ENCODE measurements around the gene ZNF793. TPM values are rescaled to one million over a fixed set of nuclear protein-coding genes. Genes with fewer than 3 reads are reported as not detected.

Gene ZNF793
- total RNA-seq, 4 donors from 2014 or later = 4.7 to 5.9 (median 5.1) TPM

- no peaks in the 10 kb centered on the region for H3K4me1 ChIP-seq
- H3K27me3 ChIP-seq = no peaks in the 10 kb centered on the region
- H3K36me3 ChIP-seq = no peaks in the 10 kb centered on the region
- 94 to 97% methylated on average over 7 of the region's 7 CpGs for WGBS, 2 donors
- DNase-seq (ENCODE audit: low spot score in 2 of 2) = no peak
- no peak overlapping the region for H3K4me3 ChIP-seq
- H3K27ac ChIP-seq = no peak overlapping the region
- TF ChIP-seq POLR2A (IDR thresholded peaks at IDR 0.05) (no peak), EP300 (IDR thresholded peaks at IDR 0.05) (no peak)
- TF ChIP-seq, protein P1, sequence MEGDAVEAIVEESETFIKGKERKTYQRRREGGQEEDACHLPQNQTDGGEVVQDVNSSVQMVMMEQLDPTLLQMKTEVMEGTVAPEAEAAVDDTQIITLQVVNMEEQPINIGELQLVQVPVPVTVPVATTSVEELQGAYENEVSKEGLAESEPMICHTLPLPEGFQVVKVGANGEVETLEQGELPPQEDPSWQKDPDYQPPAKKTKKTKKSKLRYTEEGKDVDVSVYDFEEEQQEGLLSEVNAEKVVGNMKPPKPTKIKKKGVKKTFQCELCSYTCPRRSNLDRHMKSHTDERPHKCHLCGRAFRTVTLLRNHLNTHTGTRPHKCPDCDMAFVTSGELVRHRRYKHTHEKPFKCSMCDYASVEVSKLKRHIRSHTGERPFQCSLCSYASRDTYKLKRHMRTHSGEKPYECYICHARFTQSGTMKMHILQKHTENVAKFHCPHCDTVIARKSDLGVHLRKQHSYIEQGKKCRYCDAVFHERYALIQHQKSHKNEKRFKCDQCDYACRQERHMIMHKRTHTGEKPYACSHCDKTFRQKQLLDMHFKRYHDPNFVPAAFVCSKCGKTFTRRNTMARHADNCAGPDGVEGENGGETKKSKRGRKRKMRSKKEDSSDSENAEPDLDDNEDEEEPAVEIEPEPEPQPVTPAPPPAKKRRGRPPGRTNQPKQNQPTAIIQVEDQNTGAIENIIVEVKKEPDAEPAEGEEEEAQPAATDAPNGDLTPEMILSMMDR (IDR thresholded peaks at IDR 0.05) = no peak
- peaks cover 0 to 100% (median 23%) of the 10 kb centered on the region in 4 donors for H3K9me3 ChIP-seq
Observed at GRCh38 chr19:37564624-37565369, 58.1 kb downstream of the ZNF793 start.

- peaks cover 0 to 100% (median 24%) of the 10 kb centered on the region in 4 donors for H3K9me3 ChIP-seq
- no peaks in the 10 kb centered on the region for H3K36me3 ChIP-seq
- H3K4me3 ChIP-seq = no peak overlapping the region
- DNase-seq (ENCODE audit: low spot score in 2 of 2) = no peak
- H3K27me3 ChIP-seq = no peaks in the 10 kb centered on the region
- TF ChIP-seq POLR2A (IDR thresholded peaks at IDR 0.05) (no peak), EP300 (IDR thresholded peaks at IDR 0.05) (no peak)
- TF ChIP-seq, protein P1 (IDR thresholded peaks at IDR 0.05) = no peak
- no peak overlapping the region for H3K27ac ChIP-seq
- H3K4me1 ChIP-seq = no peaks in the 10 kb centered on the region
Observed at GRCh38 chr19:37565370-37565669, 58.6 kb downstream of the ZNF793 start.

DNA sequence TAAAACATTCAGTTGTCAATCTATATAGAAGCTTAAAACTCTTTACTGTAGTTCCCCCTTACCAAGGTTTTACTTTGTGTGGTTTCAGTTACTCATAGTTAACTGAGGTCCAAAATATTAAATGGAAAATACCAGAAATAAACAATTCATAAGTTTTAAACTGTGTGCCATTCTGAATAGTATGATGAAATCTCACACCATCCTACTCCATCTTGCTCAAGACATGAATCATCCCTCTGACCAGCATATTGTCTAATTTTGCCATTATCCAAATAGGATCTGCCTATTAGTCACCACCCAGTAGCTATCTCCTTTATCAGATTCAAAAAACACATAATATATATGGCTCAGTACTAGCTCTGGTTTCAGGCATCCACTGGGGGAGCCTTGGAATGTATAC lies 65.5 kb downstream of the ZNF793 start:
- no peak overlapping the region for H3K4me3 ChIP-seq
- H3K27me3 ChIP-seq = no peaks in the 10 kb centered on the region
- no peaks in the 10 kb centered on the region for H3K4me1 ChIP-seq
- H3K27ac ChIP-seq = no peak overlapping the region
- TF ChIP-seq POLR2A (IDR thresholded peaks at IDR 0.05) (no peak), EP300 (IDR thresholded peaks at IDR 0.05) (no peak)
- TF ChIP-seq, protein P1 (IDR thresholded peaks at IDR 0.05) = no peak
- peaks cover 0 to 11% (median 7%) of the 10 kb centered on the region in 3 donors for H3K36me3 ChIP-seq
- DNase-seq (ENCODE audit: low spot score in 2 of 2) = no peak
- H3K9me3 ChIP-seq = peaks cover 0 to 48% (median 3%) of the 10 kb centered on the region in 4 donors

DNA sequence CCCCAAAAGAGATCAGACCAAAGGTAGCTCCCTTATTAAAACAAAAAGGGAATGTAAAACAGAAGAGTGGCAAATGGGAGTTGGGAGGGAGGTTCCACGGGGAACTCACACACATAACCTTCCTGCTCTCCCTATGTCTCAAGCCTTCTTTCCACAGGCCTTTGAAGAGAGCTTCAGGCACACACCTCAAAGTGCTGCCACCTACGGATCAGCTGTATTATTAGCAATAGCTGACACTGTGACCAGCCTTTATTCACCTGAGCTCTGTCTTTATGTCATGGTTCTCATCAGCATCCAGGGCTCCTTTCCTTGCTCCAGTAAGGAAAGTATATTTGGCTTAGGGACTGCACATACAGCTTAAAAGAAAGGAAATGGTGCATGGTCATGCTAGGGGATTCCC lies 76.6 kb downstream of the ZNF793 start:
- H3K9me3 ChIP-seq = peaks cover 0 to 62% (median 6%) of the 10 kb centered on the region in 4 donors

More for the DNA sequence above, 76.6 kb downstream of the ZNF793 start:
- H3K27ac ChIP-seq = no peak overlapping the region
- no peaks in the 10 kb centered on the region for H3K4me1 ChIP-seq
- TF ChIP-seq EP300 (IDR thresholded peaks at IDR 0.05) (no peak), POLR2A (IDR thresholded peaks at IDR 0.05) (no peak)
- TF ChIP-seq, protein P1 (IDR thresholded peaks at IDR 0.05) = no peak
- WGBS, 2 donors = 63 to 76% methylated on average over 2 of the region's 2 CpGs
- H3K36me3 ChIP-seq = peaks cover 0 to 99% (median 42%) of the 10 kb centered on the region in 3 donors
- H3K4me3 ChIP-seq = no peak overlapping the region
- DNase-seq (ENCODE audit: low spot score in 2 of 2) = no peak
- no peaks in the 10 kb centered on the region for H3K27me3 ChIP-seq

Other genes with a start within 250 kb of the ZNF793 start
- gene ZNF527, start 135.8 kb upstream of the ZNF793 start, total RNA-seq = 10 to 100 TPM in 1 of 4 donors, 1 to 10 TPM in 3; 6.3 to 13.5 (median 9.0) TPM
- 1 to 10 TPM; 4.3 to 9.4 (median 7.3) TPM for gene ZNF569, start 39.5 kb upstream of the ZNF793 start, total RNA-seq
- 10 to 100 TPM in 2 of 4 donors, 1 to 10 TPM in 2; 4.5 to 13.7 (median 8.7) TPM for gene ZNF570, start 37.6 kb upstream of the ZNF793 start, total RNA-seq
- 10 to 100 TPM in 1 of 4 donors, 1 to 10 TPM in 3; 3.9 to 11.2 (median 7.3) TPM for gene ZNF571, start 87.9 kb downstream of the ZNF793 start, total RNA-seq
- 10 to 100 TPM in 1 of 4 donors, 1 to 10 TPM in 3; 4.2 to 10.5 (median 6.5) TPM for gene ZNF540, start 87.9 kb downstream of the ZNF793 start, total RNA-seq
- 10 to 100 TPM; 10.2 to 40.6 (median 16.9) TPM for gene ZFP30, start 148.5 kb downstream of the ZNF793 start, total RNA-seq
- gene ZNF607, start 212.8 kb downstream of the ZNF793 start, total RNA-seq = 10 to 100 TPM in 1 of 4 donors, 1 to 10 TPM in 3; 5.4 to 14.1 (median 7.6) TPM

Data from tibial nerve (tissue), 4 donors.